Measurements from ENCODE around the gene CHI3L2. TPM values are rescaled to one million over a fixed set of nuclear protein-coding genes. Genes with fewer than 3 reads are reported as not detected.
A peak's percentile ranks its signal among the peaks of the same experiment; 100 is the strongest.

CHI3L2 gene
- total and polyA plus RNA-seq, 2 of the 13 experiments (the other 11 are each of a cell fraction or from before 2014, with no cell fraction given): 0.46 to 1.7 TPM

- peak; percentile 64; the same call in 1 of the 2 replicates for TF ChIP-seq PATZ1 (CRISPR knock-in tag; IDR thresholded peaks at IDR 0.05)
- 0 out of 2 replicates have a peak, but pooled peaks have one; percentile 40 for TF ChIP-seq ZGPAT (CRISPR knock-in tag; IDR thresholded peaks at IDR 0.05)
- no peak for TF ChIP-seq ARNT (IDR thresholded peaks at IDR 0.05)
- TF ChIP-seq PREB (CRISPR knock-in tag; IDR thresholded peaks at IDR 0.05): no peak
- TF ChIP-seq KAT8 (CRISPR knock-in tag; IDR thresholded peaks at IDR 0.05): peak; percentile 27; the same call in 1 of the 2 replicates
- TF ChIP-seq ARID5B (CRISPR knock-in tag; IDR thresholded peaks at IDR 0.05): peak; percentile 65; the same call in 1 of the 2 replicates
Observed at GRCh38 chr1:111195002-111195684, 32.4 kb upstream of the CHI3L2 start (continued).

Measured in HepG2 (cell line).